Measurements from ENCODE around the gene IL3.

- TF ChIP-seq CTCF (IDR thresholded peaks at IDR 0.05): no peak
- no peak for TF ChIP-seq EP300 (IDR thresholded peaks at IDR 0.05)
Measured at GRCh38 chr5:132075719-132076077, 15.2 kb downstream of the IL3 start.
